Measurements from ENCODE around the gene TRMT11.

GRCh38 chr6:125984311-125984710 lies 2.0 kb upstream of the TRMT11 start:
- no peak for TF ChIP-seq POLR2AphosphoS5 (IDR thresholded peaks at IDR 0.05; ENCODE audit: low read depth)
- no peak for TF ChIP-seq CTCF (IDR thresholded peaks at IDR 0.05; ENCODE audit: insufficient read depth, low read length)
- no peak for TF ChIP-seq GABPA (IDR thresholded peaks at IDR 0.05; ENCODE audit: low read depth)
- no peak for TF ChIP-seq REST (IDR thresholded peaks at IDR 0.05; ENCODE audit: insufficient replicate concordance, low read depth)
